ENCODE measurements around the gene MYADML2.

MYADML2 gene

DNA sequence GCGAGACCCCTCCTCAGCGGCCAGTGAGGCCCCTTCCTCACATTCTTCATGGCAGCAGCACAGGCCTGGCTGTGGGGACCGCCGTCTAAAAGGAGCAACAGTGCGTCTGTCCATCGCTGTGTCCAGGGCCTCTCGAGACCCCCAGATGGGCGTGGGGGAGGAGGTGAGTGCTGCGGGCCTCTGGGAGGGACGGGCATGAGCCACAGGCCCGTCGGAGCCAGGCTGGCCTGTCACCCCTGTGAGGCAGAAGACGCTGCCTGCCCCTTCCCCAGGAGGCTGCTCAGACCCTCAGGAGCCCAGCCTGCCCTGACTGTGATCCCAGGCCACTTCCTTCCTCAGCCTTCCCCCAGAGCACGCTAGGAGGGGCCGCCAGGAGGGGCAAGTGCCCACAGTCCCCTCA, 7.8 kb downstream of the MYADML2 start:
- DNase-seq (ENCODE audit: extremely low read depth, low read depth), result no peak
- TF ChIP-seq, protein P1, sequence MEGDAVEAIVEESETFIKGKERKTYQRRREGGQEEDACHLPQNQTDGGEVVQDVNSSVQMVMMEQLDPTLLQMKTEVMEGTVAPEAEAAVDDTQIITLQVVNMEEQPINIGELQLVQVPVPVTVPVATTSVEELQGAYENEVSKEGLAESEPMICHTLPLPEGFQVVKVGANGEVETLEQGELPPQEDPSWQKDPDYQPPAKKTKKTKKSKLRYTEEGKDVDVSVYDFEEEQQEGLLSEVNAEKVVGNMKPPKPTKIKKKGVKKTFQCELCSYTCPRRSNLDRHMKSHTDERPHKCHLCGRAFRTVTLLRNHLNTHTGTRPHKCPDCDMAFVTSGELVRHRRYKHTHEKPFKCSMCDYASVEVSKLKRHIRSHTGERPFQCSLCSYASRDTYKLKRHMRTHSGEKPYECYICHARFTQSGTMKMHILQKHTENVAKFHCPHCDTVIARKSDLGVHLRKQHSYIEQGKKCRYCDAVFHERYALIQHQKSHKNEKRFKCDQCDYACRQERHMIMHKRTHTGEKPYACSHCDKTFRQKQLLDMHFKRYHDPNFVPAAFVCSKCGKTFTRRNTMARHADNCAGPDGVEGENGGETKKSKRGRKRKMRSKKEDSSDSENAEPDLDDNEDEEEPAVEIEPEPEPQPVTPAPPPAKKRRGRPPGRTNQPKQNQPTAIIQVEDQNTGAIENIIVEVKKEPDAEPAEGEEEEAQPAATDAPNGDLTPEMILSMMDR (IDR thresholded peaks at IDR 0.05; ENCODE audit: low read depth, low read length), result no peak

DNA sequence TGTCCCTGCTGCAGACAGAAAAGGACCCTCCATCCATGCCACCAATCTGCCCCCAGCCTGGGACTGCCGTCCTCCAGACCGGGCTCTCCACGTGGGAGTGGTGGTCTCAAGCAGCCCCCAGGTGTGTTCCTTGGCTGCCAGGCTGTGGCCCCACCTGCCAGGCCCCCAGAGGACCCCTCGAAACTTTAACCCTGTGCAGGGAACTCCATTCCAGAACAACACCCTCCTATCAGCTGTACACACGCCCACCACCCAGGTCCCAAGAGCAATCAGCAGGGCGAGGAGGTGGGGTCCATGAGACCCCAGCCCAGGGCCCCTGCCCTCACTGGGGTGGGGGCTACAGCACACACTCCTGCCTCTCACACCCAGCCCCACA, 11.3 kb downstream of the MYADML2 start:
- DNase-seq (ENCODE audit: extremely low read depth, low read depth), result no peak
- TF ChIP-seq, protein P1 (IDR thresholded peaks at IDR 0.05; ENCODE audit: low read depth, low read length), result no peak

DNA sequence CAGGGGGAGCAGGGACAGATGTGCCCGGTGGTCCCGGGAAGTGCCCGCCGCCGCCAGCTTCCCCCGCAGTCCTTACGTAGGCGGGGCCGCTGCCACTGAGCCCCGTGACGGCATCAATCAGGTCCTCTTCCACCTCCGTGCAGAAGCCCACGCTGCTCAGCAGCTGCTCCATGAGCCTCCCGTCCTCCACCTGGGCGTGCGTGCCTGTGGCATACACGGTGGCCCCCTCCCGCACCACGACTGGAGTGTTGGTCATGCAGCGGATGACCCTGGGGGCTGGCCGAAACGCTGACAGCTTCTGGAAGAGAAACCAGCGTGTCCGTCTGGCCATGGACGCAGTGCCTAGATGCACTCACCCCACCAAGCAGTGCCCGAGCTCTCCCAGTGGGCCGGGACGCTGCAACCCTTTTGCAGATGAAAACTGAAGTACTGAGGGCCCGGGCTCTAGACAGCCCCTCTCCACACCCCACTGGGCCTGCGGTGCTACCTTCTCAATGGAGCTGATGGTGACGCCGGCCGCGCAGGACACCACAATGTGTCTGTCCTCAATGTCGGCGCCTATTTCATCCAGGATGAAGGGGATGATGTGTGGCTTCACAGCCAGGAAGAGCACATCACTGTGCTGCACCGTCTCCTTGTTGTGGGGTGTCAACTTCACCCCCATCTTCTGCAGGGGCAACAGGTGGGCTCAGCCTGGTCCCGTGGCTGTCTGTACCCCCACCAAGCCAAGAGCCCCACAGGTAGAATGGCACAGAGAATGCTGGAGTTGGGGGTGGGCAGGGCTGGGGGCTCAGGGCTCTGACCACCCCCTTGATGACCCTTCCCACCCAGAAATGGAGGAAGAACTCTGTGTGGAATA, 12.0 kb downstream of the MYADML2 start:
- TF ChIP-seq, protein P1 (IDR thresholded peaks at IDR 0.05; ENCODE audit: low read depth, low read length), result no peak
- no peak for DNase-seq (ENCODE audit: extremely low read depth, low read depth)

GRCh38 chr17:81934098-81934757, 12.8 kb downstream of the MYADML2 start:
- no peak for DNase-seq (ENCODE audit: extremely low read depth, low read depth)
- TF ChIP-seq, protein P1 (IDR thresholded peaks at IDR 0.05; ENCODE audit: low read depth, low read length), result no peak

DNA sequence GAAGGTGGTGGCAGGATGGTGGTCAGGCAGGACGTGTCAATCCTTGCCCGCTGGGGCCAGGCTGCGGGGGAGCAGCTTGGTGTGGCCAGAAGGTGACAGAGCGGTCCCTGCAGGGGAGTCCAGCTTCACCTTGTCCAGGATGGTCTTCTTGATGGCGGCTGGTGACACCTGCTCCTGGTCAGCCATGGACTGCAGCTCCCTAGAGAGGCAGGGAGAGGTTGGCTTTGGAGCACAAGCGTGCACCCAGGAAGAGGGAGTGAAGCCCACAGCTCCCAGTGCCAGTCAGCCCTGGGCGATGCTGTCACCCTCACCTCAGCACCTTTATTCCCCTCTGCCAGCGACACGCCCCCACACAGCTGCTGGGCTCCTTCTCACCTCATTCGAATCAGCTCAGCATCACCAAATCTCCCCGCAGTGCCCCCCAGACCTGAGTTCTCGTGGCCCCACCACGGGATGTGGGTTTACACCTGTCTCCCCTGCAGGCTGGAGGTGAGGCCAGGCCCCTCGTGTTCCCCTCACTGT, 13.8 kb downstream of the MYADML2 start:
- TF ChIP-seq, protein P1 (IDR thresholded peaks at IDR 0.05; ENCODE audit: low read depth, low read length), result no peak
- DNase-seq (ENCODE audit: extremely low read depth, low read depth), result no peak

- no peak for DNase-seq (ENCODE audit: extremely low read depth, low read depth)
- TF ChIP-seq, protein P1 (IDR thresholded peaks at IDR 0.05; ENCODE audit: low read depth, low read length), result no peak
Observed at GRCh38 chr17:81932333-81932983, 14.6 kb downstream of the MYADML2 start.

All from AG09319 (cell line).